Measurements from ENCODE around the gene DDX19B. TPM values are rescaled to one million over a fixed set of nuclear protein-coding genes. Genes with fewer than 3 reads are reported as not detected.
"Not testable (repeated sequence)": the region's sequence is repeated elsewhere in the genome, so short reads cannot be mapped to it uniquely, and the experiment has no call there.

Gene DDX19B
- 23.7 and 29.0 TPM in 2 replicates for total RNA-seq

GRCh38 chr16:70298988-70299938 lies at the start of gene DDX19B:
Gene DDX19B (plus strand): TSS chr16:70299186. CDS start chr16:70299298, 112 bp downstream.
- peak within 1 kb of the TSS; percentile 96 for H3K4me3 ChIP-seq (ENCODE audit: low read depth, low read length)
- TF ChIP-seq, protein P1, sequence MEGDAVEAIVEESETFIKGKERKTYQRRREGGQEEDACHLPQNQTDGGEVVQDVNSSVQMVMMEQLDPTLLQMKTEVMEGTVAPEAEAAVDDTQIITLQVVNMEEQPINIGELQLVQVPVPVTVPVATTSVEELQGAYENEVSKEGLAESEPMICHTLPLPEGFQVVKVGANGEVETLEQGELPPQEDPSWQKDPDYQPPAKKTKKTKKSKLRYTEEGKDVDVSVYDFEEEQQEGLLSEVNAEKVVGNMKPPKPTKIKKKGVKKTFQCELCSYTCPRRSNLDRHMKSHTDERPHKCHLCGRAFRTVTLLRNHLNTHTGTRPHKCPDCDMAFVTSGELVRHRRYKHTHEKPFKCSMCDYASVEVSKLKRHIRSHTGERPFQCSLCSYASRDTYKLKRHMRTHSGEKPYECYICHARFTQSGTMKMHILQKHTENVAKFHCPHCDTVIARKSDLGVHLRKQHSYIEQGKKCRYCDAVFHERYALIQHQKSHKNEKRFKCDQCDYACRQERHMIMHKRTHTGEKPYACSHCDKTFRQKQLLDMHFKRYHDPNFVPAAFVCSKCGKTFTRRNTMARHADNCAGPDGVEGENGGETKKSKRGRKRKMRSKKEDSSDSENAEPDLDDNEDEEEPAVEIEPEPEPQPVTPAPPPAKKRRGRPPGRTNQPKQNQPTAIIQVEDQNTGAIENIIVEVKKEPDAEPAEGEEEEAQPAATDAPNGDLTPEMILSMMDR (IDR thresholded peaks at IDR 0.05; ENCODE audit: insufficient read depth, low read depth, low read length): peak; percentile 17
- DNase-seq (ENCODE audit: low read depth): peak; percentile 67

- DNase-seq (ENCODE audit: low read depth): not testable (repeated sequence)
Observed at GRCh38 chr16:70249697-70250096, 49.3 kb upstream of the DDX19B start.

DNA sequence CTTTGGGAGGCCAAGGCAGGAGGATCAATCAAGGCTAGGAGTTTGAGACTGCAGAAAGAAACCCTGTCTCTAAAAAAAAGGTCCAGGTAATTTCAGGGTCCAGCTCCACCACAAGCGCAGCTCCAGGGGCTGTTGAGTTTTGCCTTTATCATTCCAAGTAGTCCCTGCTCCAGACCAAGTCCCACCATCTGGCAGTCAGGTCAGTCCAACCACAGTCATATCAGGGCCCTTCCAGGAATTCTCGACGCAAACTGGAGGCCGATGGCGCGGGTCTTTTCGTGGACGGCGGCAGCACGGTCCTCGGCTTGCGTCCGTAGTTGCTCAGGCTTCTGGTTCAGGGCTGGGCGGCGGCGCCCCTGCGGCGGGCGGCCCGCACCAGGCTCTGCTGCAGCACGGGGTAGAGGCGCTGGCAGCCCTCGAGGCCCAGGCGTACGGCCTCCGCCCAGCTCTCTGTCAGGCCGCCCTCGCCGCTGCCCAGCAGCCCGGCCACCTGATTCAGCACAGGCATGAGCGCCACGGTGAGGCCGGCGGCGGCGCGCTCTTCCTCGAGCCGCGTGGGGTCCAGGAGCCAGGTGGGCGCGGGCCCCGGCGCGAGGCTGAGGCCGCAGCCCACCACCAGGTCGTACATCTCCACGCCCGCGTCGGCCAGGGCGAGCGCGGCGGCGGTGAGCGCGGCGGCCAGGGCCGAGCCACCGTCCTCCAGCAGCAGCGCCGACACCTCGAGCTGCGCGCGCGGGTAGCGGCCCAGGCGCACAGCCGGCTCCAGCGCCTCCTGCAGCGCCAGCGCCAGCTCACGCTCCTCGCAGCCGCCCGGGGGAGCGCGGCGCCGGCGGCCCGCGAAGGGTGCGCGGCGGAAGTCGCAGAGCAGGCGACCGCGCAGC lies 48.0 kb upstream of the DDX19B start:
- DNase-seq (ENCODE audit: low read depth): peak; percentile 51
- peak overlapping the region; percentile 59 for H3K4me3 ChIP-seq (ENCODE audit: low read depth, low read length)
- TF ChIP-seq, protein P1 (IDR thresholded peaks at IDR 0.05; ENCODE audit: insufficient read depth, low read depth, low read length): no peak

More at GRCh38 chr16:70249697-70250096, 49.3 kb upstream of the DDX19B start:
- not testable (repeated sequence) for H3K4me3 ChIP-seq (ENCODE audit: low read depth, low read length)

DNA sequence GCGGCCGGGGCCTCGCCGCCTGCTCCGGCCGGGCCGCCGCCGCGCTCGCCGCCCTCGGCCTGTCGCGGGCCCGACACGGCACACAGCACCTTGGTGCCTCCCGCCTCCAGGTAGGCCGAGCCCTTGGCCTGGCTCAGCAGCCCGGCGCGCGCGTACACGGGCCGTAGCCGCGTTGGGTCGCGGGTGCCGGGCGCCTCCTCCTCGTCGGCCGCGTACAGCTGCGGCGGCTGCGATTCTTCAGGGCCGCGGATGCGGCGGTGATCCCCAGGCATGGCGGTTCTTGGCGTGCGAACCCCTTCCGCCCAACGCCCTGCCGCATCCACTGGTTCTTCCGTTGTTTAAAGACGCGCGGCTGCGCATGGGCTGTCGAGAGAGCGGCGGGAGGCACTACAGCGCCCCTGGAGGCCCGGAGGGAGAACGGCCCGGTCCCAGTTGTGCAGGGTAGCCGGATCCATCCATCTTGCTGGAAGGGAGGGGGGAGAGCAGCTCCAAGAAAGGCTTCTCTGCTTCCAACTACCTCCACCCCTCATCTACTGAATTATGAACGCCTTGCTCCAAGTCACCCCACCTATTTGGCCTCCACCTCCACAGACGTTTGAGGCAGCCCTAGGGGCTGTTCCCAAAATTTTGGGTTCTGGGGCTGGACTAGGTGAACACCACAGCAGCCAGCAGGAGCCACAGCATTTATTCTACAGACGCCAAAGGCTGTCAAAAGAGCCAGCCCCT lies 47.2 kb upstream of the DDX19B start, which contains the start of gene EXOSC6:
Gene EXOSC6, minus strand, starts transcription at position 312 of the 726 bp plus-strand sequence. Its CDS starts 40 bp downstream, at position 272.
- peak within 1 kb of the TSS; percentile 59 for H3K4me3 ChIP-seq (ENCODE audit: low read depth, low read length)
- DNase-seq (ENCODE audit: low read depth): peak; percentile 92
- TF ChIP-seq, protein P1 (IDR thresholded peaks at IDR 0.05; ENCODE audit: insufficient read depth, low read depth, low read length): peak; percentile 91

- peak; percentile 12 for DNase-seq (ENCODE audit: low read depth)
- no peak overlapping the region for H3K4me3 ChIP-seq (ENCODE audit: low read depth, low read length)
- TF ChIP-seq, protein P1 (IDR thresholded peaks at IDR 0.05; ENCODE audit: insufficient read depth, low read depth, low read length): peak; percentile 53
Observed at GRCh38 chr16:70252355-70252988, 46.5 kb upstream of the DDX19B start.

DNA sequence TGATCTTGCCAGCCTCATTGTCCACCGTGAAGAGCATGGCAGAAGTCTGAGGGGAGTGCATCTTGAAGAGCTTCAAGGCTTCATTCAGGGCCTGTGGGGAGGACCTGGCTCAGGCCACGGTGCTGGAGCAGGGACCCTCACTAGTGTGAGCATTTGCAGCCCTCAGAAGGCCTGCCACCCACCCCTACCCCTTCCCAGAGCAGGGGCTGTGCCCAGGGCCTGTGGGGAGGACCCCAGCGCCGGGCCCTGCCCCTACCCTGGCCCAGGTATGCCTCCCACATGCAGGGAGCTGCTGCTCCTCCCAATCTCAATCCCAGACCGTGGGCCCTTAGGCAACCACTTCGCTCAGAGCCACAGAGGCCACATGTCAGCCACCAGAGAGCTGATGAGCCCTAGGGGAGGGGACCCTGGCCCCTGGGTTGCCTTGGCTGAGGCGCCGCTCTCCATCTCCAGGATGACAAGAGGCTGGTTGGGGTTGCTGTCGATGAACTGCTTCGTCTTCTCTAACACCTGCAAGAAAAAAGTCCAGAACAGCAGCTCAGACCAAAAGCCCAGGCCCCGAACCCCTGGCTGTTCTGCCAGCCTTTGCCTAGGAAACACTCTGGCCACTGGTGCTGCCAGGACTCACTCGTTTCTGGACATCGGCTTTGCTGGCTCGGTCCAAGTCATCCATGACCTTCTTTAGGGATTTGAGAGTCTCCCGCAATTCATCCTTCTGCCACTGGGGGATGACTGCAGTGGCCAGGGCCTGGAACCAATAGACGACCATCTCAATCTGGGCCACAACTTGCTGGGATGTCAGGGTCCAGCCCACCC lies 45.5 kb upstream of the DDX19B start:
- TF ChIP-seq, protein P1 (IDR thresholded peaks at IDR 0.05; ENCODE audit: insufficient read depth, low read depth, low read length): peak; percentile 63
- H3K4me3 ChIP-seq (ENCODE audit: low read depth, low read length): no peak overlapping the region
- peak; percentile 33 for DNase-seq (ENCODE audit: low read depth)

Measured in fibroblast of villous mesenchyme (primary cell).